OCI-LY1 (cell line): ENCODE data around the gene STK16.

Experiments used
- H2AFZ ChIP-seq: fragments of 200-600 bp; sonication (generic), shearing (Covaris generic); 2 replicates; pipeline ENCODE4 v1.6.0; 2014; ENCODE audit warnings: antibody characterized with exemption, mild to moderate bottlenecking, low read length
- H3F3A ChIP-seq: fragments of 200-600 bp; sonication (generic), shearing (Covaris generic); 2 replicates; pipeline ENCODE4 v1.6.0; 2014; ENCODE audit warnings: mild to moderate bottlenecking, antibody characterized with exemption, low read length, moderate library complexity; ENCODE audit not compliant: insufficient read depth
- H3K27ac ChIP-seq: fragments of 200-600 bp; sonication (generic); 2 replicates; pipeline ENCODE4 v1.5.1; 2014; ENCODE audit warnings: low read length, mixed run types, mild to moderate bottlenecking, low read depth; ENCODE audit not compliant: poor library complexity, severe bottlenecking
- H3K27me3 ChIP-seq: fragments of 200-600 bp; sonication (generic); 2 replicates; pipeline ENCODE4 v1.6.0; 2014; ENCODE audit warnings: antibody characterized with exemption, mild to moderate bottlenecking, low read length, moderate library complexity; ENCODE audit not compliant: insufficient read depth
- H3K36me3 ChIP-seq: fragments of 200-600 bp; sonication (generic); 2 replicates; pipeline ENCODE4 v1.6.1; 2014; ENCODE audit warnings: mild to moderate bottlenecking, antibody characterized with exemption, low read length, moderate library complexity, mixed read lengths; ENCODE audit not compliant: insufficient read depth
- H3K4me1 ChIP-seq: fragments of 200-600 bp; sonication (generic); 2 replicates; pipeline ENCODE4 v1.5.1; 2014; ENCODE audit warnings: mild to moderate bottlenecking, low read length, moderate library complexity; ENCODE audit not compliant: insufficient read depth, severe bottlenecking
- H3K4me2 ChIP-seq: fragments of 200-600 bp; sonication (generic), shearing (Covaris generic); 2 replicates; pipeline ENCODE4 v1.6.1; 2014; ENCODE audit warnings: low read length
- H3K4me3 ChIP-seq: fragments of 200-600 bp; sonication (generic); 2 replicates; pipeline ENCODE4 v1.5.1; 2014; ENCODE audit warnings: low read length, low read depth, mild to moderate bottlenecking, mixed read lengths; ENCODE audit not compliant: poor library complexity, severe bottlenecking
- H3K79me2 ChIP-seq: fragments of 200-600 bp; shearing (Covaris generic); 2 replicates; pipeline ENCODE4 v1.6.1; 2016; ENCODE audit warnings: mixed run types, low read length, mixed read lengths; ENCODE audit not compliant: insufficient read depth
- H3K9ac ChIP-seq: fragments of 200-600 bp; sonication (generic), shearing (Covaris generic); 2 replicates; pipeline ENCODE4 v1.6.1; 2014; ENCODE audit warnings: mild to moderate bottlenecking, low read length, mixed read lengths
- H3K9me2 ChIP-seq: fragments of 200-600 bp; sonication (generic), shearing (Covaris generic); 2 replicates; pipeline ENCODE4 v1.6.1; 2014; ENCODE audit warnings: low read depth, mild to moderate bottlenecking, low read length, mixed read lengths
- H3K9me3 ChIP-seq: fragments of 200-600 bp; shearing (Covaris generic); 2 replicates; pipeline ENCODE4 v1.6.1; 2014; ENCODE audit warnings: low read length, mixed read lengths
- H4K20me1 ChIP-seq: fragments of 200-600 bp; sonication (generic), shearing (Covaris generic); 2 replicates; pipeline ENCODE4 v1.6.0; 2016; ENCODE audit warnings: mild to moderate bottlenecking, low read length; ENCODE audit not compliant: insufficient read depth
- EZH2 ChIP-seq: fragments of 200-600 bp; sonication (generic), shearing (Covaris generic); IDR thresholded peaks from 2 replicates; pipeline ENCODE4 v1.8.0; 2017; ENCODE audit warnings: borderline replicate concordance, mixed run types, mild to moderate bottlenecking, antibody characterized with exemption, low read length, moderate library complexity, mixed read lengths
- TF ChIP-seq, protein P1 (sequence below): fragments of 200-600 bp; sonication (generic), shearing (Covaris generic); IDR thresholded peaks from 2 replicates; pipeline ENCODE4 v1.5.1; 2017; ENCODE audit warnings: mild to moderate bottlenecking, antibody characterized with exemption, low read length, moderate library complexity, mixed read lengths

STK16 gene

DNA sequence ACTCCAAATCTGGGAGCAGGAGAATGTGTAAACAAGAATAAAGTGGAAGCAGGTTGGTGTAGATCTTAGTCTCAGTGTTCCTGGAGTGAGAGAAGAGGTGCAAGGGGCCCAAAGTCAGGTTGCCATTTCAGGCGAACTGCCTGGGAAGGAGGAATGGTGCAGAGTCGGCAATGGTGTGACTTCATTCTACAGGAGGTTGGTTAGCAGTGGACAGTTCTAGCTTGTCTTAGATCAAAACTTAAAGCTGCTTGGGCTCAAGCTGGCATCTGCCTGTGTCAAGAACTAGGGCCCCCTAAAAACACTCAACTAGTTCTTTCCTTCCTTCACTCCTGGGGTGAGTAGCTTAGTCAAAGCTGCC is 3.5 kb downstream of the STK16 start:
- Histone ChIP-seq H3K4me1 (peaks cover 78% of the 10 kb centered on the region), H3F3A (no peaks in the 10 kb centered on the region), H3K9me3 (no peaks in the 10 kb centered on the region), H2AFZ (no peak overlapping the region), H4K20me1 (no peaks in the 10 kb centered on the region), H3K9me2 (no peaks in the 10 kb centered on the region), H3K4me3 (peak overlapping the region; percentile 51), H3K27me3 (no peaks in the 10 kb centered on the region), H3K79me2 (no peaks in the 10 kb centered on the region), H3K36me3 (peaks cover 48% of the 10 kb centered on the region), H3K9ac (peak overlapping the region; percentile 68), H3K27ac (peak overlapping the region; percentile 98), H3K4me2 (peak overlapping the region; percentile 73)
- TF ChIP-seq EZH2, result no peak
- TF ChIP-seq, protein P1, sequence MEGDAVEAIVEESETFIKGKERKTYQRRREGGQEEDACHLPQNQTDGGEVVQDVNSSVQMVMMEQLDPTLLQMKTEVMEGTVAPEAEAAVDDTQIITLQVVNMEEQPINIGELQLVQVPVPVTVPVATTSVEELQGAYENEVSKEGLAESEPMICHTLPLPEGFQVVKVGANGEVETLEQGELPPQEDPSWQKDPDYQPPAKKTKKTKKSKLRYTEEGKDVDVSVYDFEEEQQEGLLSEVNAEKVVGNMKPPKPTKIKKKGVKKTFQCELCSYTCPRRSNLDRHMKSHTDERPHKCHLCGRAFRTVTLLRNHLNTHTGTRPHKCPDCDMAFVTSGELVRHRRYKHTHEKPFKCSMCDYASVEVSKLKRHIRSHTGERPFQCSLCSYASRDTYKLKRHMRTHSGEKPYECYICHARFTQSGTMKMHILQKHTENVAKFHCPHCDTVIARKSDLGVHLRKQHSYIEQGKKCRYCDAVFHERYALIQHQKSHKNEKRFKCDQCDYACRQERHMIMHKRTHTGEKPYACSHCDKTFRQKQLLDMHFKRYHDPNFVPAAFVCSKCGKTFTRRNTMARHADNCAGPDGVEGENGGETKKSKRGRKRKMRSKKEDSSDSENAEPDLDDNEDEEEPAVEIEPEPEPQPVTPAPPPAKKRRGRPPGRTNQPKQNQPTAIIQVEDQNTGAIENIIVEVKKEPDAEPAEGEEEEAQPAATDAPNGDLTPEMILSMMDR, result no peak

DNA sequence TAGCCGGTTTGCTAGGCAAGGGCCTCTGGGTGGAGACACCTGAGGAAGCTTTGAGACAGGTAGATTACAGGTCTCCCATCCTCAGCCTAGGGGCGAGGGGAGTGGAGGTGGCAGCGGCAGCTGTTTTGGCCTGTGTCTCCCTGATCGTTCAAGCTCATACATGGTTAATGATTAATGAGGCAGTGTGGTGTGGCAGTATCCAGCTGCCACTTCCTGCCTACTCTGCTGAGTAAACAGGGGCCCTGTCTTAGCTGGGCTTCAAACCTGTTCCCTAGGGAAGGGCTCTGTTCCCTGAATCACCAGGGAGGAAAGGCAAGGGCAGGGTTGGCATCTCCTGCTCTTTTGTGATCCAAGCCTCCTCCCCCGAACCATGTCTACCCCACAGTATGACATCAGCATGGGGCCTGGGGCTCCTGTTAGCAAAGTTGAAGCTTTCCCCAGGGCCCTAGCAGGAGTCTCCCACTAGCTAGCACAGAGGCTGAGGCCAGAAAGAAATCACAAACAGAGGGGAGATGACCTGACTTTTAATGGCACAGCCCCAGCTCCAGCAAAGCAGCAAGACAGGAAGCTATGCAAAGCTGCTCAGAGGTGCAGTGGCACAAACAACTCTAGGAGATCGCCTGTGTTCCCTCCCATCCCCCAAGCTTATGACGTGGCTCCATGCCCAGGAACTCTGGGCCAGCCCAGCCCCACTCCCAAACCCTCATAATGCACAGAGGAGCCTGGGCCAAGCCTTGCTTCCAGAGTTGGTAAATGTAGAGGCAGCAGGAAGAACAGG is 4.1 kb downstream of the STK16 start:
- Histone ChIP-seq H3K4me2 (peak overlapping the region; percentile 73), H3F3A (no peaks in the 10 kb centered on the region), H2AFZ (no peak overlapping the region), H3K9ac (peak overlapping the region; percentile 68), H3K9me2 (no peaks in the 10 kb centered on the region), H3K4me3 (peak overlapping the region; percentile 51), H3K9me3 (no peaks in the 10 kb centered on the region), H3K79me2 (no peaks in the 10 kb centered on the region), H3K4me1 (peaks cover 80% of the 10 kb centered on the region), H3K36me3 (peaks cover 48% of the 10 kb centered on the region), H4K20me1 (no peaks in the 10 kb centered on the region), H3K27me3 (no peaks in the 10 kb centered on the region), H3K27ac (peak overlapping the region; percentile 98)
- no peak for TF ChIP-seq EZH2
- TF ChIP-seq, protein P1, result no peak

DNA sequence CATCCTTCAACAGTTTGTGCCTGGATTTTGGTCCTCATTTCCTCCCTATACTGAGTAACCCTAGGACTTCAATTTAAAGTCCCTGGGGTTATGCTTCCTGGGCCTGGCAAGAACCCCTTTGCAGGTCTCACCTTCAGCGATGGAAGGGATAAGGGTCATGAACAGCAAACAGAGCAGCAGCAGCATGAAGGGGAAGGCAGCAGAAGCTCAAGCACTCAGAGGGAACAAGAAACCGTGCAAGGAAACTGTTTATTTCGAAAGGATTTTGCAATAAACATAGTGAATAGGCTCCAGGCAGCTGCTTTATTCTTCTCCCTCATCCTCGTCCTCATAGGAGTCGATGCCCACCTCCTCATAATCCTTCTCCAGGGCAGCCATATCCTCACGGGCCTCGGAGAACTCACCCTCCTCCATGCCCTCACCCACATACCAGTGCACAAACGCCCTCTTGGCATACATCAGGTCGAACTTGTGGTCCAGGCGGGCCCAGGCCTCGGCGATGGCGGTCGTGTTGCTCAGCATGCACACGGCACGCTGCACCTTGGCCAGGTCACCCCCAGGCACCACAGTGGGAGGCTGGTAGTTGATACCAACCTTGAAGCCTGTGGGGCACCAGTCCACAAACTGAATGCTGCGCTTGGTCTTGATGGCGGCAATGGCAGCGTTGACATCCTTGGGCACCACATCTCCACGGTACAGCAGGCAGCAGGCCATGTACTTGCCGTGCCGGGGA is 4.9 kb downstream of the STK16 start:
- Histone ChIP-seq H3K27me3 (no peaks in the 10 kb centered on the region), H3K79me2 (no peaks in the 10 kb centered on the region), H3K36me3 (peaks cover 48% of the 10 kb centered on the region), H3K9me2 (no peaks in the 10 kb centered on the region), H3K27ac (peak overlapping the region; percentile 98), H3K4me3 (peak overlapping the region; percentile 51), H3K9me3 (no peaks in the 10 kb centered on the region), H3K4me2 (peak overlapping the region; percentile 73), H3K9ac (peak overlapping the region; percentile 68), H2AFZ (no peak overlapping the region), H3F3A (0 out of 2 replicates have a peak, but pooled peaks cover 2% of the 10 kb centered on the region), H4K20me1 (no peaks in the 10 kb centered on the region), H3K4me1 (peaks cover 83% of the 10 kb centered on the region)
- no peak for TF ChIP-seq EZH2
- TF ChIP-seq, protein P1, result no peak
